Activated gamma-delta T cell treated with anti-CD3 and anti-CD28 coated beads, Interleukin-2, amount 50 U/mL, for 16 hours (primary cell): ENCODE measurements around the gene GSTT2B.
"Not testable (repeated sequence)": the region's sequence is repeated elsewhere in the genome, so short reads cannot be mapped to it uniquely, and the experiment has no call there.

Experiments
- DNase-seq: peaks from one replicate; pipeline ENCODE4 v3.0.0-alpha.2; 2020; ENCODE audit warnings: low read depth

Gene GSTT2B, protein sequence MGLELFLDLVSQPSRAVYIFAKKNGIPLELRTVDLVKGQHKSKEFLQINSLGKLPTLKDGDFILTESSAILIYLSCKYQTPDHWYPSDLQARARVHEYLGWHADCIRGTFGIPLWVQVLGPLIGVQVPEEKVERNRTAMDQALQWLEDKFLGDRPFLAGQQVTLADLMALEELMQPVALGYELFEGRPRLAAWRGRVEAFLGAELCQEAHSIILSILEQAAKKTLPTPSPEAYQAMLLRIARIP

GRCh38 chr22:23961084-23961771 is at the start of gene GSTT2B:
TSS of gene GSTT2B (minus strand) at chr22:23961195. CDS start at chr22:23961131, 64 bp downstream.
- not testable (repeated sequence) for DNase-seq

GRCh38 chr22:24010018-24010391 is 49.0 kb upstream of the GSTT2B start:
- DNase-seq: no peak

DNA sequence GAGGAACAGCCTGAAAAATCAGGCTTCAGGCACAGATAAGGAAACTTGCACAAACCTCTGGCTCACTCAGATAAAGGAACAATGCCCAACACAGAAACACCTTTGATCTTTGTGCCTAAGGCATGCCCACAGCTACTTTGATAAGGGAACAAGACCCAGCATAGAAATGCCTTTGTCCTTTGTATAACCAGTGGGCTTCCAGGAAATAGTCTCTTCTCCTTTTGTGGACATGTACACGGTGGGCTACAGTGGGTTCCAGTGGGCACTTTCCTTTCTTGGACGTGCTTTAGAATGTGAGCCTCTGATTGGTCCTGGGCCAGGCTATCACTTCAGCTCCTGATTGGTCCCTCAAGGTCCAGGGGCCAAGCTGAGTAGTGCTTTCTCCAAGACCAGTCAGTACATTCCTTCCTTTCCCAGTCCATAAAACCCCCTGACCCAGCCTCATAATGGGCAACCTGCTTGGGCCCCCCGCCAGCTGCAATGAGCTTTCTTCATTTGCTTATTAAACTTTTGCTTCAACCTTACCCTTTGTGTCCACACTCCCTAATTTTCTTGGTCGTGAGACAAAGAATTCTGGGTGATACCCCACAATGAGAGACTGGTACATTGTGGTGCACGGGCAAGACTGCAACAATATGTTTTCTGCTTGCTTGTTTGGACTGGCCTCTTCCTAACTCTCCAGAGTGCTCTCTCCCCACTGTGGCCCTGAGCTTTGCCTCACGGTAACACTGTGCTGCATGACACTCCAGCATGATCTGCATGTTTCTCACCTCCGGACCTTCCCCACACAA is 48.4 kb upstream of the GSTT2B start:
- no peak for DNase-seq

GRCh38 chr22:24008381-24009226 is 47.6 kb upstream of the GSTT2B start:
- DNase-seq: no peak

GRCh38 chr22:24008022-24008283 is 47.0 kb upstream of the GSTT2B start:
- no peak for DNase-seq

- no peak for DNase-seq
These were observed 46.4 kb upstream of the GSTT2B start for GRCh38 chr22:24007253-24008021.

DNA sequence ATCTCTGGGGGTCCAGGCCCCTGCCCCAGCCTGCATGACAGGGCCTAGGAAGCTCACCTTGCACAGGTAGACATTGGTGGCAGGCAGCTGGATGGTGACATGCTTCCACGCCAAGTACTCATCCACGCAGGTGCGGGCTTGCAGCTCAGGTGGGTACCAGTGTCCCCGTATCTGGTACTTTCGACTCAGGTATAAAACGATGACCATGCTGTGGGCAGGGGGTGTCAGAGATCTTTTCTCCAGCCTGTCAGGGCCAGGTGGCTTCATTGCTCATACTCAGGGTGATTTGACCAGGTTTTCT is 45.9 kb upstream of the GSTT2B start:
- DNase-seq: no peak

DNA sequence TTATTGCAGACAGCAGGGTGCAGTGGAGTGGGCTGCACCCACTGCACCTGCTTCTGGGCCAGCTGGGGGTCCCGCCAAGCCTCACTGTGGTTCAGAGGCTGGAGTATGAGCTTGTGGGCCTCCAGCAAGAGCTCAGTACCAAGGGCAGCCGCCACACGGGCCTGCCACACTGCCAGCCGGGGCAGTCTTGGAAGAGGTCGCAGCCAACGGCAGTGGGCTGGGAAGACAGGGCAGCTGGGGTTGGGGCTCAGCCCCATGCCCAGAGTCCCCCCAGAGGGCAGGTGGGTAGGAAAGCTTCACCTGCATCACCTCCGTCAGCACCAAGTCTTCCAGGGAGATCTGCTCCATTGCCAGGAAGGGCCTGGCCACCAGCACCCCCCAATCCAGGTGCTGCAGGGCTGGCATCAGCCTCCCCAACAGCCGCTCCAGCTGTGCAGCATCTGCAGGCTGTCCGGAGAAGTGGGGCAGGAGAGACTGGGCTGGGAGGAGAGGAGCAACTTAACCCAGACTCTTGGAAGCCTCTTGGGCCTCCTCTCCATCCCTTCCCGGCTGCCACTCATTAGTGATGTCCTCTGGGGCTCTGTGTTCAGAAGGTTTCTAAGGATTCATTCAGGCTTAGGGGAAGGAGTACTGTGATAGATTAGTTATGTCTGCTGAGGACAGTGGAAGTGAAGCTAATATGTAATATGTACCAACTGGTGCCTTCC is 45.4 kb upstream of the GSTT2B start:
- no peak for DNase-seq

GRCh38 chr22:24005201-24005600 is 44.2 kb upstream of the GSTT2B start, which contains the start of gene GSTT4:
TSS of gene GSTT4 (minus strand) at chr22:24005453. CDS start at chr22:24005356, 97 bp downstream.
- DNase-seq: no peak

DNA sequence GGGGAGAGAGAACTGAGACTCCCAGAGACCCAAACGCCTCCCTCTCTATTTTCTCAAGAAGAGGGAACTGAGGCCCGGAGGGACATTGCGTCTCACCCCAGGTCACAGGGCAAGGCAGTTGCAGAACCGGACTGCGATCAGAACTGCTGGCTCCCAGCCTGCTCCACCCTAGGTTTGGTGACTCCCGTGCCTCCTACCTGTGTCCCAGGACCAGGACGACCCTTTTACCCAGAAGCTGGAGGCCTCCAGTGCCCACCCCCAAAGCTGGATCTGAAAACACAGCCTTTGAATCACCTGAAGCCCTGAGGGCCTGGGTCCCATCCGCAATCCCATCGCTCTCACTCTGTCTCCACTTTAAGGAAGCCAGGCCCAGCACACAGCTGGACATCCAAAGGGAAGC is 42.9 kb upstream of the GSTT2B start:
- no peak for DNase-seq

DNA sequence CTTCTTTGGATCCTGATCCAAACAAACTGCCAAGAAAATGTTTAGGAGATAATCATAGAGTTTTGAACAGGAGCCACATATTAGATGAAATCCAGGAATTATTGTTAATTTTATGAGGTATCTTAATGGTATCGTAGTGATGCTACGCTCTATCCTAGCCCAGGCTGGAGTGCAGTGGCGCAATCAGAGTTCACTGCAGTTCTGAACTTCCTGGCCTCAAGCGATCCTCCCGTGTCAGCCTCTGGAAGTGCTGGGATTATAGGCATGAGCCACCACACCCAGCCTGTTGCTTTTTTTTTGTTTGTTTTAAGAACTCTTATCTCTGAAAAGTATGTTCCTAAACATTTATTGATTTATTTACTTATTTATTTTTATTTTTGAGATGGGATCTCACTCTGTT is 41.9 kb upstream of the GSTT2B start:
- no peak for DNase-seq

- DNase-seq: no peak
These were observed 41.3 kb upstream of the GSTT2B start for GRCh38 chr22:24002272-24002671.

DNA sequence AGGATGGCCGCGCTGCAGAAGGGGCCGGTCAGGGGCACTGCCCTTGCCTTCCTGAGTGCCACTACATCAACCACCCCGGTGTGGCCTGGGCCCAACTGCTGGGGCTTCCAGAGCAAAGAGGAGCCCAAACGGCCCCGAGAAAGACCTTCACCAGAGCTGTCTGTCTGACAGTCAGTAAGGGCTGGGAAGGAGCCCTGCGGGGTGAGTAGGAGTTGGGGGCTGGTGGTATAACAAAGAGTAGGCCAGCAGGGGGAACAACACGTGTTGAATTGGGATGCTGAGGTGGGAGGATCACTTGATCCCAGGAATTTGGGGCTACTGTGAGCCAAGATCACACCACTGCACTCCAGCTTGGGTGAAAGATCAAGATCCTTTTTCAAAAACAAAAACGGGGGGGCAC is 40.3 kb upstream of the GSTT2B start:
- DNase-seq: no peak

DNA sequence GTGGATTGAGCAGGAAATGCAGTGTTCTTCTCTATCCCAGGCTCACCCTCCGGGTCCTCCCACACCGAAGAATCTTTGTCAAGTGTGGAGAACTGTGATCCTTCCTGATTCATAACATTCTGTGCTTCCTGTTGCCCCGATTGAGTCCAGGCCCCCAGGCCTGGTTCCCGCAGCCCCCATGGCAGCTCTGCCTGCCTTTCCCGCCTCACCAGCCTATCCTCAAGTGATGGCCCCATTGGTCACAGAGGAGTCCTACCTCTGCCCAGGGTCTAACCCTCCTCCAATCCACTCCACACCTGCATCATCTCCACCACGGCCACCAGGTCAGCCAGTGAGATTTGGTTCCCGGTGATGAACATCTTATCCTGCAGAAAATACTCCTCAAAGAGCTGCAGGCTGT is 38.8 kb upstream of the GSTT2B start:
- not testable (repeated sequence) for DNase-seq

GRCh38 chr22:23997092-23997491 is 36.1 kb upstream of the GSTT2B start:
- no peak for DNase-seq

- not testable (repeated sequence) for DNase-seq
These were observed 32.7 kb upstream of the GSTT2B start for GRCh38 chr22:23993581-23994177.

DNA sequence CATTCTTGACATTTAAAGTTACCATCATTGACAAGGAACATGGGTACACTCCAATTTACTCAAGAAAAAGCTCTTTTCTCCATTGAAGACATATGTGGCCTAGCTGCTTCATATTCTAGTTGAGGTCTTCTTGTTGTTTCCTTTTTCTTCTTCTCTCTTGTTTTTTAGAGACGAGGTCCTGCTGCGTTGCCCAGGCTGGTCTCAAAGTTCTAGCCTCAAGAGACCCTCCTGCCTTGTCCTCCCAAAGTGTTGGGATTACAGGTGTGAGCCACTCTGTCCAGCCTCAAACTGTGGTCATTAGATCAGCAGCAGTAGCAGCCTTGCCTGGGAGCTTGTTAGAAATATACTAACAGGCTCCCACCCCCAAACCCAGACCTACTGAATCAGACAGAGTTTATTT is 32.1 kb upstream of the GSTT2B start:
- not testable (repeated sequence) for DNase-seq

DNA sequence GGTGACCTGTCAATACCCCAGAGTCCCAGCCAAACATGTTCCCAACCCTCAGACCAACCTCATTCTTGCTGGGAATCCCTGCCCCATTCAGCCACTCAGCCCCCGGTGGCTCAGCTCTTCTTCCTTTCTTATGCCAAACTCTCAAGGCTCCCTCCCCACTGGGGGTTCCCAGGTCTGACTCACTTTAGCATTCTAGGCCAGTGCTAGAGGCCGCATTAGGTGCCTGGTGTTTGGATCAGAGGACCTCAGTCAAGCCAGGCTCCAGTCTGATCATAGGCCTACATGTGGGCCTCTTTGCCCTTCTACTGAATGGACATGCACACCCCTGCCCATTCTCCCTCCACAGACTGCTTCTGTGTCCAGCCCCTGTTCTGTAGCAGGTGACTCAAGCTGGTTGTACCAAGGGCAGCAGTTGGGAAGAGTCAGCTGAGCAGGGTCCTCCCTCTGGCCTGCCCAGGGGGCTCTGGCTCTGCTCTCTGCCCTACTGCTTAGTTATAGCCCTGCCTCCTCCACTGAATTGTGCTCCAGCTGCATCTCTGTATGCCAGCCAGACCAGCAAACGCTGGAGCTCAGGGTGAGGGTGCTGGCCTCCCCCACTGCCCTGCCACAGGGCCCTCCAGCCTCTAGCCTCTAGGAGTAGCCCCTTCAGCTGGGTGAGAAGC is 28.7 kb upstream of the GSTT2B start:
- DNase-seq: not testable (repeated sequence)

DNA sequence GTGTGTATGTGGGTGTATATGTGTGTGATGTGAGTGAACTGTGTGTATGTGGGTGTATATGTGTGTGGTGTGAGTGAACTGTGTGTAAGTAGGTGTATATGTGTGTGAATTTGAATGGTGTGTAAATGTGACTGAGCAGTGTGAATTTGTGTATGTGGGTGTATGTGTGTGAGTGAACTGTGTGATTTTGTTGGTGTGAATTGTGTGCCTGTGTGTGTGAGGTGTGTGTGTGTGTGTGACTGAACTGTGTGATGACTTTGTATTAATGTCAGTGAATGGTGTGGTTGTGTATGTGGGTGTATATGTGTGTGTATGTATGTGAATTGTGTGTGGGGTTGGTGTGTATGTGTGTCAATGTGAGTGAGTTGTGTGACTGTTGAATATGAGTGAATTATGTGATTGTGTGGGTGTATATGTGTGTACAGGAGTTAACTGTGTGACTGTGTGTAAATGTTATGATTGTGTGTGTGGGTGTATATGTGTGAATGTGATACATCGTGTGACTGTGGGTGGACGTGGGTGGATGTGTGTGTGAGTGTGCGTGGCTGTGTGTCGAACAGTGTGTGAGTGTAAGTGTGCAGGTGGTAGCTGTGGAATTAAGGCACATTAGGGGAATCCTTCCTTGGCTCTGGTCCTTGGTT is 25.7 kb upstream of the GSTT2B start:
- not testable (repeated sequence) for DNase-seq

DNA sequence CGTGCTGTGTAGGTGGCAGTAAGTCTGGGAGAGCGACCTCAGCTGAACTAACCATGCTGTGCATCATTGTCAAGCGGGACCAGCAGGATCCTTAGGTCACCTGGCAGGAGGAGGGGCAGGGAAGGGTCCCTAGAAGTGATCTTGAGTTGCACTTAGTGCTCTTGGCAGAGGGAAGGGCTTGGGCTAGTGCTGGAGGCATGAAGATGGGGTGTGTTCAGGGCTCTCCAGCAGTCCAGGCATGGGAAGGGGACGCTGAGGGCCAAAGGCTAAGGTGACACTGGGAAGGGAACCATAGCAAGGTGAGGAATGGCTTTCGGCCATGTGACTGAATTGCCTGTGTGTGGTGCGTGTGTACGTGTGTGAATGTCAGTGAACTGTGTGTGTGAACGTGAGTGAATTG is 25.1 kb upstream of the GSTT2B start:
- DNase-seq: not testable (repeated sequence)
